ENCODE results near the gene TRIM59.

Gene TRIM59, protein sequence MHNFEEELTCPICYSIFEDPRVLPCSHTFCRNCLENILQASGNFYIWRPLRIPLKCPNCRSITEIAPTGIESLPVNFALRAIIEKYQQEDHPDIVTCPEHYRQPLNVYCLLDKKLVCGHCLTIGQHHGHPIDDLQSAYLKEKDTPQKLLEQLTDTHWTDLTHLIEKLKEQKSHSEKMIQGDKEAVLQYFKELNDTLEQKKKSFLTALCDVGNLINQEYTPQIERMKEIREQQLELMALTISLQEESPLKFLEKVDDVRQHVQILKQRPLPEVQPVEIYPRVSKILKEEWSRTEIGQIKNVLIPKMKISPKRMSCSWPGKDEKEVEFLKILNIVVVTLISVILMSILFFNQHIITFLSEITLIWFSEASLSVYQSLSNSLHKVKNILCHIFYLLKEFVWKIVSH
- 1.7 to 16.7 (median 5.6) reads per million in 18 experiments for total RNA-seq

GRCh38 chr3:160449636-160450598 lies at the start of gene TRIM59:
Gene TRIM59 (minus strand): TSS chr3:160449786. CDS start chr3:160439183, 10,603 bp downstream.
- DNase-seq, result peak; percentile 94 to 95

DNA sequence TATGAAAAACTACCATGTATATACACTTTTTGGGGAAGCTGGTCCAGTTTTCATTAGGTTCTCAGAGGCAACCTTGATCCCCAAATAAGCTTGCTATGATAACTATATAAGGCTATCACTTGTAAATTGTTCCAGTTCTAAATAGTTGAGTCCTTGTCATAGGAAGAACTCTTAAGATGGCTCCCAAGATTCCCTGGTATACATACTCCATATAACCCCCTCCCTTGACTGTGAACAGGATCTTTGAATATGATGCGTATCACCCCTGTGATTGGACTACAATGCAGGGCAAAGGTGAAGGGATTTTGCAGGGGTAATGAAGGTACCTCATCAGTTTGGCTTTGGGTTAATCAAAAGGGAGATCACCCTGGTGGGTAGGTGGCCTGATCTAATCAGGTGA lies 48.6 kb upstream of the TRIM59 start:
- DNase-seq, result no peak

- DNase-seq, result no peak
Observed at GRCh38 chr3:160490166-160490565, 40.6 kb upstream of the TRIM59 start.

DNA sequence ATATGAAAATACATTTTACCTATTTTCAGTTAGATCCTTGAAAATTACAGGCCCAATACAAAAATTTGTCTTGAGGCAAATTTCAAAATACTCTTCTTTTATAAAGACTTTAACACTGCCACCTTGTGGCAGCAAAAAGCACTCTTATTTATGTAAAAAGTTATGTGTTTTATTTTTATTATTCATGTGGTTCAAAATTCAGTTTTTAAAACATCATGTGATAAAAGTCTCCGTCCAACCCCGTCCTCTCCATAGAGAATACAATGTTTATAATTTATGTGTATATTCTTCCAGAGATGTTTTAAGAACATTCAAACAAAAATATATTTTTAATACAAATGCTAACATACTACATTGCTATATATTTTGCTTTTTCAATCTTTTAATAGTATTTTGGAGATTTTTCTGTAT lies 36.9 kb upstream of the TRIM59 start:
- peak in 1 of 2 donors; percentile 59 for DNase-seq

DNA sequence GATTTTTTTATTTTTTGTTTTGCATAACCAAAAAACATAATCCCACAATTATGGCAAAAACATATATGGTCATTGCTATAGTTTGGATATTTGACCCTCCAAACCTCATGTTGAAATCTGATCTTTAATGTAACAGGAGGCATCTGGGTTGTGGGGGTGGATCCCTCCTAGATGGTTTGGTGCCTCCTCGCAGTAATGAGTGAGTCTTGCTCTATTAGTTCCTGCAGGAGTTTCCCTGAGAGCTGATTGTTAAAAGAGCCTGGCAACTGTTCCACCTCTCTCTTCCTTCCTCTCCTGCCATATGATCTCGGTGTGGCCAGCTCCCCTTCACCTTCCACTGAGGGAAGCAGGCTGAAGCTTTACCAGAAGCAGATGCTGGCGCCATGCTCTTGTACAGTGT lies 33.2 kb upstream of the TRIM59 start:
- no peak for DNase-seq

DNA sequence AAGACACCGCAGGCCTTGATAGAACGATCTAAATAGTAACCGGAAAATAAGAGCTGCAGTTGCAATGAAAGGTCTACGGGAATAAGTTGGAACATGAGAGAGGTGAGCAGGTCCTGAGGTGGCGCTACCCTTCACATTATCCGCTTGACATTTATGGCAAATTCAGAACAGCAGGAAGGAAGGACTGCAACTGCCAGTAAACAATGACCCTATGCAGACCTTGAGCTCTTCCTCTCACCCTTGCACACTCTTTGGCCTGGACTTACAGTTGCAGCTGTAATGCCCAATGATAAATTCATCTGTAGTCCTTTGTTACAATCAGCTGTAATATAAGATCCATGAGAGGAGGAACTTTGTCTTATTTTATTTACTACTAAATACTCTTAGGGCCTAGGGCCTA lies 32.3 kb upstream of the TRIM59 start:
- no peak for DNase-seq

DNA sequence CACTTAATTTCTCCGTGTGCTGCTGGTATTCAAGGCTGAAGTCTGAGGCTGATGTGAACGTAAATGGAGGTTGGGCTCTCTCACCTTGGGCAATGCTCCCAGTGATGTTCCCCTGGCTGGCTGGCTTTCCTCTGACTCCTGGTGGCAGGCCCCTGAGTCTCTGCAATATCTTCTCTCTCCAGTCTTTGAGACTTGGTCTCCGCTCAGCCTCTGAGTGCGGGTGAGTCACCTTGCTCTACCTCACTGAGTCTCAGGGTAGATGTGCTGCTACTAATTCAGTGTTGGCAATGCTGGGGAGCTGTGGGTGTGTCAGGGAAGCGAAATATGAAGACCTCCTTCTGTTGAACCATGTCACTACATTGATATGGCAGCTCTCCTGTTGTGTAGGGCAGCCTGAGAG lies 31.3 kb upstream of the TRIM59 start:
- DNase-seq, result no peak

- no peak for DNase-seq
Observed at GRCh38 chr3:160479376-160479775, 29.8 kb upstream of the TRIM59 start.

DNA sequence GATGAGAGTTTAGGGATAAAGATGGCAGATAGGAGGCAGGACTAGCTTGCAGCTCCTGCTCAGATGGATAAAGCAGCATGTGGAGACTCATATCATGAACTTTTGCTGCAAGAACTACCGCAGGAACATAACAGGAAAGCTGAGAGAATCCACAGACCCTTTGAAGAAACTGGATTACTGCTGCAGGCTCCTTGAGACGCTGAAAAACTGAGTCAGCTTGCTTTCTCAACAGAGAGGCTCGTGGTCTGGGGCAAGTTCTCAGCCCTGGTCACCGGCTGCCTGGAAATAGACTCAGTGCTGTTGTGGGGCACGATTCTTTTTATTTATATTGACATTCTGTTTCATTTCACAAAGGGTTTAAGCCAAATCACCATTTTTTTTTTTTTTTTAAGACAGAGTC lies 28.8 kb upstream of the TRIM59 start:
- DNase-seq, result no peak

- no peak for DNase-seq
Observed at GRCh38 chr3:160477750-160478149, 28.2 kb upstream of the TRIM59 start.

DNA sequence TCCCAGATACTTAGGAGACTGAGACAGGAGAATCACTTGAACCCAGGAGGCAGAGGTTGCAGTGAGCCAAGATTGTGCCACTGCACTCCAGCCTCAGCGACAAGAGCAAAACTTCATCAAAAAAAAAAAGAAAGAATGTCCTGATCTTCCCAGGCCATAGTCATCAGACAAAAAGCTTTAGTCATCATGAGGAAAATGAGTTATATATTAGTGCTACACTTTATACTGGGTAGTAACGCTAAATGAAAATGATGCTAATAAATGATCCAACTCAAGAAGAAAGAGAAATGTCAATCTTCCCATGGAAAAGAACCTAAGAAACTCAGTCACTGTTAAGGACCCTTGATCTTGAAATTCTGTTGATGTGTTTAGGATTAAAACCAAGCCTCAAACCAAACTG lies 26.3 kb upstream of the TRIM59 start:
- no peak for DNase-seq

DNA sequence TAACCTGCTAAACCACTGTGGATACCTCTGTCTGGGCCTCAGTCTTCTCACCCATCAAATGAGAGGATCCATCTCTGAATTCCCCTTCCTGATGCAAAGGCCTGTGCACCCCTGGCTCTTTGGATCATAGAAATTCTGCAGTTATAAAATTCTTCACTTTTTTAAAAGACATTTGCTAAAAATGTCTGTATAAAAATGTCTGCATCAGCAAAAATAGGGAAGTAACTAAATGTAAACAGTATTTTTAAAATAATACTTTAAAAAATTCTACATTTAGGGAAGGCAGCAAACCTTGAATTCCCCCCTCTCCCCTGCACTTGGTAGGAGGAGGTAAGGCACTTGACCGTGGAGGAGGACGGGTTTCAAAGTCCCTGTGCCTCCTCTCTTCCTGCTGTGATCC lies 25.6 kb upstream of the TRIM59 start:
- no peak for DNase-seq

- DNase-seq, result no peak
Observed at GRCh38 chr3:160474416-160474838, 24.8 kb upstream of the TRIM59 start.

GRCh38 chr3:160473978-160474377 lies 24.4 kb upstream of the TRIM59 start:
- no peak for DNase-seq

DNA sequence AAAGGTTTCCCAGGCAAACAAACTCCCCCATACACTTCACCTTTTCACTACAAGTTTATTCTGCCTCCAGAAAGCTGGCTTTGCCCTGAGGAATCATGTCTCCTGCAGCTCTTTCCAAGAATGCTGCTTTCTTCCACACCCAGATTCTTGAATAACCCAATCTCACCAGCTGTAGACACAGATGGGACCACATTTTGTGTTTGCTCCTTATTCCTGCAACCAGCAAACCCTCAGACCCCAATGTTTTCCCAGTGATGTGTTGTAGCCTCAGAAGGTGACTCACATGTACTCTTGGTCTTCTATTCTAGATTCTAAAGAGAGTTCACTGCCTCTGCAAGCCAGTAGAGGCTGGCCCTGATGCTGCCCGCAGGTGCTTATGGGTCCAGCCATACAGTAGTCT lies 23.6 kb upstream of the TRIM59 start:
- no peak for DNase-seq

DNA sequence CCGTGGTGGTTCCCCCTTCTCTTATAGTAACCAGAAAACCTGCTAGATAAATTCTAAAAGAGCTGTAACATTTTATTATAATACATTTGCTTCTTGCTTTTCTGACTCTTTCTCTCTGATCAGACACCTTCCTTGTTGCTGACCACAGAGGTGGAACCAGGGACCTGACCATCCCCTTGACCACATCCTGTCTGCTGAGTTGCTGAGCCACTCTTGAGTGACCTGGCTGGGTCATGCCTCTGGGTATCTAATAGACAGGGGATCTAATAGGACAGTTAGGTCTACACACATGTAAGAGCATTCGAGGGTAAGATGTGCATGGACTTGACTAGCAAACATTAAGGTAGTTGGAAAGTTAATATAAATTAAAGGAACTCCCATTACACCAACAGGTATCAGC lies 22.8 kb upstream of the TRIM59 start:
- no peak for DNase-seq

DNA sequence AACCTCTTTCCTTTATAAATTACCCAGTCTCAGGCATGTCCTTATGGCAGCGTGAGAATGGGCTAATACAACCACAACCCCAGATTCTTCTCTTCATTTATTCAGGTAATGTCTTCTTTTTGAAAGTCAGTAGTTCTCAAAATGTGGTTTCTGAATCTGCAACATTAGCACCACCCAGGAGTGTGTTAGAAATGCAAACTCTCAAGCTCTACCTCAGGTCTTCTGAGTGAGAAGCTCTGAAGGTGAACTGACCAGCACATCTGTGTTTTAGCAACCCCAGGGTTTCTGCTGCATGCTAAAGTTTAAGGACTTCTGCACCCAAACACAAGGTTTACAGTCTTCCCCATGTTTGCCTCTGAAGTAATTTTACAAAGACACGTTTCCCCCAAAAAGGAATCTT lies 22.3 kb upstream of the TRIM59 start:
- DNase-seq, result no peak

- no peak for DNase-seq
Observed at GRCh38 chr3:160470181-160470580, 20.6 kb upstream of the TRIM59 start.

DNA sequence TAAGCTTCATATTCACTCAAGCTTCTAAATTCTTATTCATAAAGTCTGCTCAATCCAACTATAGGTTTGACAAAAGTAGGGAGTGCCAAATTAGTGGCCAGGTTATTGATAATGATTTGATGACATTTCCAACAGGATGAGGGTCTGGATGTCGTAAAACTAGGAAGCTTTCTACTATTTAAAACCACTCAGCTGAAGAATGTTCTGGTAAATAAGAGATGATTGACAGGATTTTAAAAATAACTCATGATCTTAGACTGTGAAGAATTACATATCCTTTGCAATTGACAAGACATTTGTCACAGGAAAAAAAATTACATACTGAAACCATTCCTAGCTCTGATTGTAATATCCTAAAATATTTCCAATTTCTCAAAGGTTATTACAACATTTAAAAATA lies 15.4 kb upstream of the TRIM59 start:
- no peak for DNase-seq

DNA sequence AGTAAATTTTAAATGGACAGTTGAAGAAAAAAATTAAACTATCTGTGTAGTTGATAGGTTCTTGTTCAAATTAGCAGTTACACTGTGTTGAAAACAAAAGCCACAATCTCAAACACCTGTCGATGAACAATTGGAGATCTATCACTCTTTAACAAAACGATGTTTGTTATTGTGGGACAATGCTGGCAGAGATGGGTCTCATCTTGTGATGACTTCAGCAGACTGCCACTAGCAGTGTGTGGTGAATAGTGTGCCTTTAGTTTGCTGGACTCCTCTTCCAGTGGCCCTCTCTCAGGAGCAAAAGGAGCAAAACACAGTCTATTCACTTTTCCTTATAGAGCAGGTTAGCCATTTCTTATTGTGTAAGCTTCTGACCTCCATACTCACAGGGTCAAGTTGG lies 14.7 kb upstream of the TRIM59 start:
- DNase-seq, result no peak

- DNase-seq, result no peak
Observed at GRCh38 chr3:160460033-160460432, 10.4 kb upstream of the TRIM59 start.

DNA sequence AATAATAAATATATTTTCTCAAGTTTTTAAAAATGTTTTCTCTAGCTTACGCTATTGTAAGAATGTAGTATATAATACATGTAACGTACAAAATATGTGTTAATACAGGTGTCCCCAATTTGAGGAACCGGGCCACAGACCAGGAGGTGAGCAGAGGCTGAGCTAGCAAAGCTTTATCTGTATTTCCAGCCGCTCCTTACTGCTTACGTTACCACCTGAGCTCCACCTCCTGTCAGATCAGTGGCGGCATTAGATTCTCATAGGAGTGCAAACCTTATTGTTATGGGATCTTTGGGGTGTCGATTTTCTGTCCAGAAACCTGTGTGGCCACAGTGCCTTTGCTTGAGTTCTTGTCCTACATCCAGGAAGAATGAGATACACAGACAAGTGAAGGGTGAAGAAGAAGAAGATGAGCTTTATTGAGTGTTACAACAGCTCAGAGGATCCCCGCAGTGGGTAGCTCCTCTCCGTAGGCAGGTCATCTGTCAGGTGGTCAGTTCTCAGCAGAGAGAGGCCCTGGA lies 9.9 kb upstream of the TRIM59 start:
- no peak for DNase-seq

GRCh38 chr3:160458151-160458550 lies 8.6 kb upstream of the TRIM59 start:
- DNase-seq, result no peak
